SU-DHL-6 (cell line): ENCODE results near the gene FRK.

Experiments used
- H2AFZ ChIP-seq: fragments of 200-600 bp; sonication (generic); 2 replicates; pipeline ENCODE4 v1.6.1; 2014; ENCODE audit warnings: low read depth, mild to moderate bottlenecking, moderate library complexity, mixed read lengths, antibody characterized with exemption, low read length; ENCODE audit not compliant: severe bottlenecking
- H3F3A ChIP-seq: fragments of 200-600 bp; shearing (Covaris generic); 2 replicates; pipeline ENCODE4 v1.6.0; 2016; ENCODE audit warnings: antibody characterized with exemption, mild to moderate bottlenecking; ENCODE audit not compliant: insufficient read depth
- H3K27ac ChIP-seq: fragments of 200-600 bp; sonication (generic); 2 replicates; pipeline ENCODE4 v1.5.1; 2016; ENCODE audit warnings: low read depth, mild to moderate bottlenecking, low read length, moderate library complexity, mixed read lengths
- H3K27me3 ChIP-seq: fragments of 200-600 bp; sonication (generic), shearing (Covaris generic); 2 replicates; pipeline ENCODE4 v1.6.0; 2014; ENCODE audit warnings: mild to moderate bottlenecking, low read length
- H3K36me3 ChIP-seq: fragments of 200-600 bp; sonication (generic); 2 replicates; pipeline ENCODE4 v1.6.1; 2014; ENCODE audit warnings: mild to moderate bottlenecking, low read length, mixed read lengths
- H3K4me2 ChIP-seq: fragments of 300-600, 200-600 bp; shearing (Covaris generic), sonication (generic); 2 replicates; pipeline ENCODE4 v1.6.0; 2014; ENCODE audit warnings: low read length, low read depth, mild to moderate bottlenecking; ENCODE audit not compliant: poor library complexity, severe bottlenecking
- H3K4me3 ChIP-seq: fragments of 200-600 bp; sonication (generic); 2 replicates; pipeline ENCODE4 v1.5.1; 2014; ENCODE audit warnings: antibody characterized with exemption, low read length, mild to moderate bottlenecking, mixed read lengths; ENCODE audit not compliant: insufficient read depth, poor library complexity, severe bottlenecking
- H3K79me2 ChIP-seq: fragments of 200-600 bp; sonication (generic); 2 replicates; pipeline ENCODE4 v1.6.1; 2014; ENCODE audit warnings: mild to moderate bottlenecking, low read length, moderate library complexity; ENCODE audit not compliant: insufficient read depth
- H3K9ac ChIP-seq: fragments of 200-600 bp; sonication (generic); 2 replicates; pipeline ENCODE4 v1.7.0; 2014; ENCODE audit warnings: mild to moderate bottlenecking, low read length
- H3K9me2 ChIP-seq: fragments of 200-600 bp; sonication (generic); replicated peaks from 2 replicates; pipeline ENCODE4 v1.6.1; 2014; ENCODE audit warnings: low read length; ENCODE audit not compliant: insufficient read depth
- H3K9me3 ChIP-seq: fragments of 200-600 bp; sonication (generic); 2 replicates; pipeline ENCODE4 v1.6.1; 2014; ENCODE audit warnings: low read length, mixed read lengths; ENCODE audit not compliant: insufficient read depth
- H4K20me1 ChIP-seq: fragments of 200-600 bp; sonication (generic); 2 replicates; pipeline ENCODE4 v1.6.1; 2014; ENCODE audit warnings: low read depth, mild to moderate bottlenecking, antibody characterized with exemption, low read length, moderate library complexity, mixed read lengths
- CTCF ChIP-seq: fragments of 200-600 bp; sonication (generic); IDR thresholded peaks from one replicate; pipeline ENCODE4 v1.5.1; 2017; ENCODE audit warnings: antibody characterized with exemption, mild to moderate bottlenecking, low read length, moderate library complexity; ENCODE audit not compliant: insufficient read depth, poor library complexity, severe bottlenecking
- EZH2phosphoT487 ChIP-seq: fragments of 200-600 bp; sonication (generic), shearing (Covaris generic); conservative IDR thresholded peaks from 2 replicates; pipeline ENCODE4 v1.6.1; 2018; ENCODE audit warnings: mild to moderate bottlenecking, antibody characterized with exemption, low read length, moderate library complexity, mixed read lengths

The FRK gene

GRCh38 chr6:115958958-115959357 is 101.7 kb downstream of the FRK start:
- Histone ChIP-seq H3K4me3 (no peak overlapping the region), H4K20me1 (no peaks in the 10 kb centered on the region), H3K27ac (no peak overlapping the region), H3K9ac (no peak overlapping the region), H3K36me3 (no peaks in the 10 kb centered on the region), H2AFZ (no peak overlapping the region), H3K27me3 (no peaks in the 10 kb centered on the region), H3K9me3 (no peaks in the 10 kb centered on the region), H3F3A (no peaks in the 10 kb centered on the region), H3K9me2 (no peaks in the 10 kb centered on the region), H3K79me2 (no peaks in the 10 kb centered on the region), H3K4me2 (no peak overlapping the region)
- no peak for TF ChIP-seq CTCF
- TF ChIP-seq EZH2phosphoT487, result no peak

- Histone ChIP-seq H3K4me2 (no peak overlapping the region), H3K9me2 (no peaks in the 10 kb centered on the region), H4K20me1 (no peaks in the 10 kb centered on the region), H3K27ac (no peak overlapping the region), H3F3A (no peaks in the 10 kb centered on the region), H3K79me2 (no peaks in the 10 kb centered on the region), H3K9me3 (no peaks in the 10 kb centered on the region), H3K4me3 (no peak overlapping the region), H2AFZ (no peak overlapping the region), H3K27me3 (no peaks in the 10 kb centered on the region), H3K36me3 (no peaks in the 10 kb centered on the region), H3K9ac (no peak overlapping the region)
- TF ChIP-seq CTCF, result no peak
Measured at GRCh38 chr6:115954740-115955139, 106.0 kb downstream of the FRK start.

GRCh38 chr6:115948751-115949150 is 111.9 kb downstream of the FRK start:
- Histone ChIP-seq H2AFZ (no peak overlapping the region), H3K27ac (no peak overlapping the region), H4K20me1 (no peaks in the 10 kb centered on the region), H3K9ac (no peak overlapping the region), H3K9me2 (no peaks in the 10 kb centered on the region), H3K79me2 (no peaks in the 10 kb centered on the region), H3K9me3 (no peaks in the 10 kb centered on the region), H3K4me3 (no peak overlapping the region), H3F3A (no peaks in the 10 kb centered on the region), H3K36me3 (no peaks in the 10 kb centered on the region), H3K4me2 (no peak overlapping the region), H3K27me3 (no peaks in the 10 kb centered on the region)
- TF ChIP-seq EZH2phosphoT487 (no peak), CTCF (no peak)
